K562 (cell line): ENCODE data around the gene MT1E. TPM values are rescaled to one million over a fixed set of nuclear protein-coding genes. Genes with fewer than 3 reads are reported as not detected.
A peak's percentile ranks its signal among the peaks of the same experiment; 100 is the strongest.

Experiments
- ATAC-seq: fragments of 200-7000 bp; cut with Tn5 transposase; 3 replicates; pipeline ENCODE4 v1.9.1; 2020; ENCODE audit warnings: moderate library complexity
- Bru-seq: library from RNA; stranded (reverse); fragments of 400-500 nt; gene quantifications from one replicate; lab custom pipeline; 2021; lab: Mats Ljungman, UMichigan
- BruChase-seq, 2 experiments: library from RNA; stranded (reverse); fragments of 400-500 nt; gene quantifications; one replicate each; lab custom pipeline; 2021; lab: Mats Ljungman, UMichigan
- BruUV-seq: library from RNA; stranded (reverse); fragments of 400-500 nt; replicated peaks from 2 replicates; lab custom pipeline; 2021; lab: Mats Ljungman, UMichigan
- CTCF ChIA-PET: fragments of 300-600 bp; formaldehyde crosslinking; extraction: SDS; loops from one replicate; lab custom pipeline; 2021; ENCODE audit warnings: low intra/inter-chr PET ratio; lab: Yijun Ruan, JAX
- POLR2A ChIA-PET: fragments of 300-600, 350-650 bp; sonication (Branson Sonifier 250); formaldehyde crosslinking; extraction: SDS; loops from one replicate; lab custom pipeline; 2021; ENCODE audit warnings: antibody characterized with exemption, inconsistent platforms; lab: Yijun Ruan, JAX
- DNase-seq, 4 experiments: peaks; one replicate each; pipeline versions ENCODE4 v3.0.0 to v3.0.0-alpha.2; 2011 to 2018; ENCODE audit warnings: low spot score in 3 of 4, mixed read lengths in 3 of 4; ENCODE audit errors: extremely low read depth in 1 of 4
- FAIRE-seq: peaks from 2 replicates; lab custom pipeline; 2011; peaks lifted over from hg19 to GRCh38; lab: Jason Lieb, UNC
- H2AFZ ChIP-seq: 2 replicates; pipeline ENCODE4 v1.6.0; 2011; ENCODE audit warnings: low read depth, low read length, control low read depth, inconsistent platforms
- H3K27ac ChIP-seq: fragments of 200-600 bp; 3 replicates; pipeline ENCODE4 v1.8.0; 2011; ENCODE audit warnings: low read depth, mild to moderate bottlenecking, control low read depth, inconsistent platforms, low read length, moderate library complexity, mixed read lengths; ENCODE audit errors: extremely low read depth
- H3K27me3 ChIP-seq, 2 experiments: fragments of 300-600 bp in 1 of 2; 2 replicates in 1 of 2; 3 replicates in 1 of 2; pipeline versions ENCODE4 v1.6.0 to v1.8.0; 2011; ENCODE audit warnings: inconsistent platforms in 2 of 2, low read length in 2 of 2, mild to moderate bottlenecking in 1 of 2, mixed read lengths in 1 of 2, moderate library complexity in 1 of 2; ENCODE audit not compliant: control insufficient read depth in 2 of 2, insufficient read depth in 2 of 2
- H3K36me3 ChIP-seq: fragments of 300-600 bp; 3 replicates; pipeline ENCODE4 v1.8.0; 2011; ENCODE audit warnings: mild to moderate bottlenecking, low read length, inconsistent platforms; ENCODE audit not compliant: control insufficient read depth, insufficient read depth
- H3K4me1 ChIP-seq, 2 experiments: fragments of 200-600 bp in 1 of 2; replicated peaks in 1 of 2; 2 replicates in 1 of 2; 3 replicates in 1 of 2; pipeline versions ENCODE4 v1.5.1 to v1.8.0; 2011; ENCODE audit warnings: inconsistent platforms in 2 of 2, low read length in 2 of 2, mild to moderate bottlenecking in 1 of 2, mixed read lengths in 1 of 2, moderate library complexity in 1 of 2; ENCODE audit not compliant: control insufficient read depth in 2 of 2, insufficient read depth in 2 of 2
- H3K4me2 ChIP-seq: 2 replicates; pipeline ENCODE4 v1.6.1; 2011; ENCODE audit warnings: low read length, control low read depth, inconsistent platforms, mixed read lengths; ENCODE audit not compliant: insufficient read depth
- H3K4me3 ChIP-seq: fragments of 200-600 bp; sonication (generic), shearing (Covaris generic); 2 replicates; pipeline ENCODE4 v1.5.1; 2016; ENCODE audit warnings: control low read depth, inconsistent platforms
- H3K79me2 ChIP-seq: fragments of 200-600 bp; 3 replicates; pipeline ENCODE4 v1.8.0; 2011; ENCODE audit warnings: low read length, inconsistent platforms; ENCODE audit not compliant: control insufficient read depth, insufficient read depth
- H3K9ac ChIP-seq, 2 experiments: 2 replicates each; pipeline versions ENCODE4 v1.6.0 to v1.6.1; 2011; ENCODE audit warnings: low read depth in 2 of 2, low read length in 2 of 2, control low read depth in 1 of 2, inconsistent platforms in 1 of 2, mild to moderate bottlenecking in 1 of 2, mixed read lengths in 1 of 2; ENCODE audit not compliant: insufficient read depth in 1 of 2
- H3K9me1 ChIP-seq: one replicate; pipeline ENCODE4 v1.6.0; 2011; ENCODE audit warnings: inconsistent platforms, mild to moderate bottlenecking, low read length, moderate library complexity; ENCODE audit not compliant: control insufficient read depth, insufficient read depth
- H3K9me3 ChIP-seq: replicated peaks from 2 replicates; pipeline ENCODE4 v1.5.1; 2011; ENCODE audit warnings: low read depth, low read length, inconsistent platforms; ENCODE audit not compliant: control insufficient read depth, insufficient read depth
- H4K20me1 ChIP-seq: replicated peaks from 2 replicates; pipeline ENCODE4 v1.6.1; 2011; ENCODE audit warnings: low read length, inconsistent platforms, mixed read lengths; ENCODE audit not compliant: control insufficient read depth, insufficient read depth
- ELF2 ChIP-seq: fragments of 250-450 bp; sonication (Bioruptor Pico); IDR thresholded peaks from 2 replicates; pipeline ENCODE4 v1.5.0; 2021; ENCODE audit warnings: mild to moderate bottlenecking
- GTF2E2 ChIP-seq: fragments of 200-800 bp; sonication (Bioruptor generic); IDR thresholded peaks from 2 replicates; pipeline ENCODE4 v1.6.1; 2016; ENCODE audit warnings: missing genetic modification characterization, missing compliant biosample characterization
- HDAC3 ChIP-seq: fragments of 450-650 bp; IDR thresholded peaks from 2 replicates; pipeline ENCODE4 v1.6.1; 2018; ENCODE audit warnings: borderline replicate concordance, mild to moderate bottlenecking, moderate library complexity; ENCODE audit not compliant: partially characterized antibody
- HSF4 ChIP-seq: fragments of 250-450 bp; sonication (Bioruptor Pico); IDR thresholded peaks from 2 replicates; pipeline ENCODE4 v2.1.2; 2022; ENCODE audit warnings: mild to moderate bottlenecking, moderate library complexity, borderline replicate concordance
- MTF1 ChIP-seq: fragments of 250-450 bp; sonication (Bioruptor Pico); IDR thresholded peaks from 2 replicates; pipeline ENCODE4 v1.9.0; 2021; ENCODE audit warnings: moderate library complexity, mild to moderate bottlenecking, inconsistent platforms, borderline replicate concordance
- NFATC3 ChIP-seq: fragments of 450-650 bp; IDR thresholded peaks from 2 replicates; pipeline ENCODE4 v1.6.1; 2017; ENCODE audit warnings: mild to moderate bottlenecking
- PYGO2 ChIP-seq: fragments of 450-650 bp; IDR thresholded peaks from 2 replicates; pipeline ENCODE4 v1.6.1; 2016; ENCODE audit warnings: mild to moderate bottlenecking, missing genetic modification characterization, moderate library complexity, missing compliant biosample characterization
- RFX5 ChIP-seq: IDR thresholded peaks from 2 replicates; pipeline ENCODE4 v1.6.1; 2011; ENCODE audit warnings: low read depth, mild to moderate bottlenecking, improper control_type of control experiment, low read length
- TAF9B ChIP-seq: fragments of 450-650 bp; IDR thresholded peaks from 2 replicates; pipeline ENCODE4 v1.6.1; 2018; ENCODE audit warnings: mild to moderate bottlenecking; ENCODE audit not compliant: partially characterized antibody
- TEAD1 ChIP-seq, 2 experiments: fragments of 450-650 bp in 1 of 2; sonication (generic) in 1 of 2; formaldehyde crosslinking; IDR thresholded peaks; 2 replicates each; pipeline versions ENCODE4 v1.4.0 to v1.8.0; 2020 to 2022; ENCODE audit warnings: mild to moderate bottlenecking in 2 of 2, missing genetic modification reagents in 1 of 2
- ZNF347 ChIP-seq: fragments of 450-650 bp; formaldehyde crosslinking; IDR thresholded peaks from 2 replicates; pipeline ENCODE4 v1.4.0; 2020; ENCODE audit warnings: low read depth, mild to moderate bottlenecking, moderate library complexity
- WGBS: fragments of 100-300 bp; shearing (Covaris generic); methylation state at CpG from one replicate; pipeline ENCODE4 v1.1.6; 2016; ENCODE audit warnings: low coverage, mixed read lengths; ENCODE audit not compliant: insufficient coverage; ENCODE audit errors: missing lambda C conversion rate; 5-methylcytosine and 5-hydroxymethylcytosine counted together
- in situ Hi-C: fragments of 300-500 bp; cut with MboI; formaldehyde crosslinking; loops from 4 replicates; pipeline ENCODE4 v1.15.0; 2018; ENCODE audit warnings: inconsistent platforms, mixed read lengths
- intact Hi-C: fragments of 100-400 bp; cut with micrococcal nuclease; formaldehyde crosslinking; loops from 2 replicates; pipeline ENCODE4 v1.14.2; 2022
- long read RNA-seq, 3 experiments: library from polyadenylated mRNA in 2 of 3; library from RNA in 1 of 3; unstranded in 2 of 3; stranded (forward) in 1 of 3; transcript quantifications; one replicate each; pipeline ENCODE4 v2.0.0, GENCODE V29; 2019 to 2022
- polyA minus RNA-seq, 3 experiments: library from RNA; depleted of rRNA, polyadenylated mRNA; stranded (reverse); fragments of >200 nt; gene quantifications; 2 replicates each; pipeline ENCODE4 v1.2.3, GENCODE V29; 2011
- polyA plus RNA-seq, 8 experiments: library from polyadenylated mRNA; depleted of rRNA in 4 of 8; stranded (reverse) in 5 of 8; unstranded in 3 of 8; fragments of >200 nt; fragmentation: Nextera tagmentation in 2 of 8; fragmentation: Illumina TruSeq in 1 of 8; extraction: Ambion mirVana in 2 of 8; extraction: Trizol in 1 of 8; gene quantifications; 2 replicates each; pipeline versions ENCODE4 v1.2.1 to v1.2.3, GENCODE V29; 2011 to 2014; ENCODE audit warnings: inconsistent platforms in 1 of 8, missing spikeins in 1 of 8
- total RNA-seq, 7 experiments: library from RNA; depleted of rRNA in 6 of 7; stranded (reverse); fragments of >200 nt in 6 of 7; fragmentation: Illumina TruSeq in 2 of 7; extraction: Trizol in 2 of 7; gene quantifications; 2 replicates each; pipeline versions ENCODE4 v1.2.1 to v1.2.3, GENCODE V29; 2011 to 2021; ENCODE audit warnings: low replicate concordance in 1 of 7
- TF ChIP-seq, protein P1 (sequence below): sonication (generic); formaldehyde crosslinking; IDR thresholded peaks from 2 replicates; pipeline ENCODE4 v1.4.0; 2020; ENCODE audit warnings: mild to moderate bottlenecking, missing genetic modification reagents

Gene MT1E
- not detected in 2 replicates for total RNA-seq (2011; cell fraction: chromatin; rRNA removed; ENCODE audit: low replicate concordance)
- total RNA-seq (2011; cell fraction: nucleolus; rRNA removed) = not detected in 2 replicates
- not detected in 2 replicates for total RNA-seq (2011; cell fraction: nucleoplasm; rRNA removed)
- total RNA-seq (2014; rRNA removed) (0.29 and 0.45 TPM in 2 replicates), total RNA-seq (2014; rRNA removed; fragmentation: Illumina TruSeq; extraction: Trizol) (not detected in 2 replicates), total RNA-seq (2015; rRNA removed; fragmentation: Illumina TruSeq; extraction: Trizol) (0.29 and 0.38 TPM in 2 replicates), total RNA-seq (2021) (0.47 and 0.74 TPM in 2 replicates), polyA plus RNA-seq (2011; rRNA removed) (0.45 and 2.3 TPM in 2 replicates), polyA plus RNA-seq (2014; fragmentation: Illumina TruSeq; extraction: Trizol) (not detected in 2 replicates), polyA plus RNA-seq (2014; fragmentation: Nextera tagmentation; extraction: Ambion mirVana) (under 1 TPM in 1 of 2 experiments, not detected in 1; 0.52 TPM), polyA plus RNA-seq (2014; rRNA removed) (0.81 TPM in 1 of 2 replicates, not detected in the other), polyA minus RNA-seq (2011; rRNA and poly(A)+ RNA removed) (0.48 TPM in 1 of 2 replicates, not detected in the other), Bru-seq, nascent RNA (percentile 30 among the genes with signal in this experiment), BruChase-seq, experiment 1, labeled RNA remaining after a 2-hour chase (percentile 28 among the genes with signal in this experiment), BruChase-seq, experiment 2, labeled RNA remaining after a 6-hour chase (not detected)
- polyA plus RNA-seq (2011; cell fraction: cytosol; rRNA removed) = 2.4 and 7.3 TPM in 2 replicates
- 0.91 and 1.2 TPM in 2 replicates for polyA plus RNA-seq (2011; cell fraction: nucleus; rRNA removed)
- 0.51 and 1.2 TPM in 2 replicates for polyA plus RNA-seq (2012)
- polyA minus RNA-seq (2011; cell fraction: cytosol; rRNA and poly(A)+ RNA removed) = 2.5 TPM in 1 of 2 replicates, not detected in the other
- polyA minus RNA-seq (2011; cell fraction: nucleus; rRNA and poly(A)+ RNA removed) = not detected in 2 replicates
- long read RNA-seq, experiment 1 = 0 reads
- long read RNA-seq, experiment 2 = 0 reads
- long read RNA-seq, experiment 3 = 0 reads

DNA sequence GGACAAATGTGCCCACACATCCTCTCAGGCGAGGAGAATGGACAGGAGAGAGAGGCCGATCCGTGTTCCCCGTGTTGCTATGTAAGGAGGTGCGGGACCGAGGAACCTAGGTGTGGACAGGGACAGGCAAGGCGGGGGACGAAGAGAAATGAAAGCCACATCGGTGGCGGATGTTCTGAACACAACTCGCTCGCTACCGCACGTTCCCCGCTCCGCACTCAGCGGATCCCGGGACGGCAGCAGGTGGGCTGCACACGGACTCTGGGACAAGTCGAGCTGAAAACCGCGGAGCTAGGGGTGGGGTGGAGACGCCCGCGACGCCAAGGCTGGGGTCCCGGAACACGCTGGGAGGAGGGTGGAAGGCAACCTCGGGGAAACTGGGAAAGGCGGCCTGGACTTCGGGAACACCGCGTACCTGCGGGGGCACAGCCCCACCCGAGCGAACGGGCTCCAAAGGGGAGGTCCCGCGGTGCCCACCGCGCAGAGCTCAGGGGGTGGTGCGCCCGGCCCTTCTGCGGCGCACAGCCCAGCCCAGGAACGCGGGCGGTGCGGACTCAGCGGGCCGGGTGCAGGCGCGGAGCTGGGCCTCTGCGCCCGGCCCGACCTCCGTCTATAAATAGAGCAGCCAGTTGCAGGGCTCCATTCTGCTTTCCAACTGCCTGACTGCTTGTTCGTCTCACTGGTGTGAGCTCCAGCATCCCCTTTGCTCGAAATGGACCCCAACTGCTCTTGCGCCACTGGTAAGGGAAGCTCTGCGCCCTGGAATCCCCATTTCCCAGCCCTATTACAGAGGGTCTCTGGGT, at the start of gene MT1E:
TSS of gene MT1E (plus strand) at position 642 of the 803 bp plus-strand sequence. CDS start at position 713, 71 bp downstream.
- H3K4me3 ChIP-seq = no peak within 1 kb of the TSS
- H3K27me3 ChIP-seq = peaks cover 16 to 36% of the 10 kb centered on the region in 2 experiments; a peak in 4 of 5 replicates
- BruUV-seq = no TSS peak
- no peaks in the 10 kb centered on the region for H3K9me1 ChIP-seq
- ChIA-PET POLR2A (interaction anchor here (1.0 kb wide), 1 partner anchor 13 kb away, joined by 4 read pairs; no protein-coding TSS in a partner anchor), CTCF (no interaction called here)
- H3K36me3 ChIP-seq = no peaks in the 10 kb centered on the region
- DNase-seq = no peak
- H3K27ac ChIP-seq = no peak within 1 kb of the TSS
- H3K4me1 ChIP-seq = peaks cover 0 to 7% of the 10 kb centered on the region in 2 experiments; a peak in 2 of 5 replicates
- 23% methylated on average over 42 of the region's 62 CpGs for WGBS
- FAIRE-seq = no peak
- no peak within 1 kb of the TSS for H2AFZ ChIP-seq
- no peaks in the 10 kb centered on the region for H3K79me2 ChIP-seq
- H3K9me3 ChIP-seq = no peaks in the 10 kb centered on the region
- H3K4me2 ChIP-seq = no peak within 1 kb of the TSS
- in situ Hi-C loops (no loop called here), intact Hi-C loops (no loop called here)
- no peak for TF ChIP-seq ZNF347 (CRISPR knock-in tag)
- TF ChIP-seq, protein P1, sequence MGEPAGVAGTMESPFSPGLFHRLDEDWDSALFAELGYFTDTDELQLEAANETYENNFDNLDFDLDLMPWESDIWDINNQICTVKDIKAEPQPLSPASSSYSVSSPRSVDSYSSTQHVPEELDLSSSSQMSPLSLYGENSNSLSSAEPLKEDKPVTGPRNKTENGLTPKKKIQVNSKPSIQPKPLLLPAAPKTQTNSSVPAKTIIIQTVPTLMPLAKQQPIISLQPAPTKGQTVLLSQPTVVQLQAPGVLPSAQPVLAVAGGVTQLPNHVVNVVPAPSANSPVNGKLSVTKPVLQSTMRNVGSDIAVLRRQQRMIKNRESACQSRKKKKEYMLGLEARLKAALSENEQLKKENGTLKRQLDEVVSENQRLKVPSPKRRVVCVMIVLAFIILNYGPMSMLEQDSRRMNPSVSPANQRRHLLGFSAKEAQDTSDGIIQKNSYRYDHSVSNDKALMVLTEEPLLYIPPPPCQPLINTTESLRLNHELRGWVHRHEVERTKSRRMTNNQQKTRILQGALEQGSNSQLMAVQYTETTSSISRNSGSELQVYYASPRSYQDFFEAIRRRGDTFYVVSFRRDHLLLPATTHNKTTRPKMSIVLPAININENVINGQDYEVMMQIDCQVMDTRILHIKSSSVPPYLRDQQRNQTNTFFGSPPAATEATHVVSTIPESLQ (CRISPR knock-in tag) = no peak
- no peak for TF ChIP-seq MTF1
- TF ChIP-seq ELF2 (CRISPR knock-in tag) = no peak
- no peak for TF ChIP-seq TEAD1 (CRISPR knock-in tag; IDR thresholded peaks at IDR 0.05)
- no peak for TF ChIP-seq GTF2E2
- TF ChIP-seq PYGO2 = no peak
- no peak for TF ChIP-seq TAF9B
- TF ChIP-seq HSF4 = no peak
- TF ChIP-seq NFATC3 = no peak
- TF ChIP-seq HDAC3 = no peak
- TF ChIP-seq RFX5 = no peak
- peak; percentile 56; the same call in 2 of the 3 replicates for ATAC-seq
- no peak within 1 kb of the TSS for H3K9ac ChIP-seq
- H4K20me1 ChIP-seq = no peaks in the 10 kb centered on the region
